Measurements from ENCODE around the gene SPTLC2.
"Not testable (repeated sequence)": the region's sequence is repeated elsewhere in the genome, so short reads cannot be mapped to it uniquely, and the experiment has no call there.

SPTLC2 gene

DNA sequence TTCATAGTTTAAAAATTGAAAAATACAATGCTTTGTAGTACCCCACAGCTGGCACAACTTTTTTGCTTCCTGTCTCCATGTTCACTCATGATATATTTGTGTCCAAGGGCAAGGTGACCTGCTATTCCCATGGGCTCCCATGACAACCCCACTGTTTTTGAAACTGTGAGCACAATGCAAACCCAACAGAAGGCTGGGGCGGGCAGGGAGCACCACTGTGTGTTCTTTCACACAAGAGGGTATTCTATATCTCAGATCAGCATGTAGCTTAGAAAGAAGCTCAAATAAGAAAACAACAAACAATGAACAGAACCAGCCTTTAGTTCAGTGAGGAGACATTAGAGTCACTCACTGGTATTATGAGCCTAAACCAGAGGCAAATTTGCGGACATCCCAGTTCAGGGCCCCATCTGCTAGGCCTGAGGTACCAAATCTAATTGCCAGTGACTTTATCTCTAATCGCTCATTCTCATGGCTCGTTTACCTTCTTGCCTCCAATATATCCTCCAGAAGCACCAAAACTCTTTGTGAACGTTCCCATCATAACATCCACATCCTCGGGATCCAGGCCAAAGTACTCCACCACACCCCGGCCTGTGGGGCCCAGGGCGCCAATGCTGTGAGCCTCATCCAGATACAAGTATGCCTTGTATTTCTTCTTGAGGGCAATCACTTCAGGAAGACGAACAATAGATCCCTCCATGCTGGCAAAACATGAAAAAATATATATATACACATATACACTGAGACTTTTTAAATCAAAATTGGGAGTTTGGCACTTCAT is 61.4 kb downstream of the SPTLC2 start:
- no peak for DNase-seq (ENCODE audit: low read depth in 2 of 3, low spot score in 1 of 3)

DNA sequence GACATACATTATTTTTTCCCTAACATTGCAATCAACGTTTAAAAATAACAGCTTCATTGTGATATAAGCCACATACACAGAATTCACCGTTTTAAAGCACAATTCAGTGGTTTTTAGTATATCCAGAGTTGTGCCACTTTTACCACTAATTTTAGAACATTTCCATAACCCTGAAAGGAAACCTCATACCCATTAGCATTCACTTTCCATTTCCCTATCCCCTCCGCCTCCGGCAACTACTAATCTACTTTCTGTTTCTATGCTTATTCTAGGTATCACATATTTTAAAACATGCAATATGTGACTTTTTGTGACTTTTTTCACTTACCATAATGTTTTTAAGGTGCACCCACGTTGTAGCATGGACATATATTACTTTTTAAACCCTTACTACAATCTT is 62.2 kb downstream of the SPTLC2 start:
- DNase-seq (ENCODE audit: low read depth in 2 of 3, low spot score in 1 of 3) = no peak

DNA sequence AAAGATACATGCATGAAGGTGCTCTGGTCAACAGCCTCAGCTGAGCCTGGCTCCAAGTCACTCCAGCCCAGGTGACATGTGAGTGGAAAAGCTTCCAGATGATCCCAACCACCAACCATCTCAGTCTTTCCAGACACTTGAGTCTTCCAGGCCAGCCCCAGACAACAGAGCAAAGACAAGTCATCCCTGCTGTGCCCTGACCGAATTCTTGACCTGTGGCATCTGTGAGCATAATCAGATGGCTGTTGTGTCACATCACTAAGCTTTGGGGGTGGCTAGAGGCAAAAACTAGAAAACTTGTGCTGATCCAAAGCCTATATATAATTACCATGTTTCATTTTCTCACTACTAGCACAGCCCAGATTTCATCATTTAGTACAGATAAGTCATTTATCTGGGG is 67.0 kb downstream of the SPTLC2 start:
- DNase-seq (ENCODE audit: low read depth in 2 of 3, low spot score in 1 of 3) = no peak

DNA sequence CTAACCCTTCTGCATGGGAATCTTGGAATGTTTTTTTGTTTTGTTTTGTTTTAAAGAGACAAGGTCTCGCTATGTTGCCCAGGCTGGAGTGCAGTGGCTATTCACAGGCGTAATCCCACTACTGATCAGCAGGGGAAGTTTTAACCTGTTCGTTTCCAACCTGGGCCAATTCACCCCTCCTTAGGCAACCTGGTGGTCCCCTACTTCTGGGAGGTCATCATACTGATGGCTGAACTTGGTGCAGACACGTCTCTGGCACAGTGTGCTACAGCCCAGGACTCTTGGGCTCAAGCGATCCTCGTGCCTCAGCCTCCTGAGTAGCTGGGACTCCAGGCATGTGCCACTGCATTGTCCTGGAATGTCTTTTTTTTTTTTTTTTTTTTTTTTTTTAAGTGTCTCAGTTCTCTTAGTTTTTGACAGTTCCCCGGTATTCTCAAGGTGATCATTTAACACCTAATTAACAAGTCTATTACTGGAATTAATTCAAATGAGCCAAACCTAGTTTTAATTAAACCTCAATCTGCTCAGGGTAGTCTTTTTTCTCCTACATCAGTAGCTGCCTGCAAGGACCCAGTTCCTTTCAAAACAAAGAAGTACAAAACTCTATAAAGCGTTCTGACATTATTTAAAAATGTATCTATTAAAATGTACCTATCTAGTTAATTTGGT is 68.8 kb downstream of the SPTLC2 start:
- no peak for DNase-seq (ENCODE audit: low read depth in 2 of 3, low spot score in 1 of 3)

DNA sequence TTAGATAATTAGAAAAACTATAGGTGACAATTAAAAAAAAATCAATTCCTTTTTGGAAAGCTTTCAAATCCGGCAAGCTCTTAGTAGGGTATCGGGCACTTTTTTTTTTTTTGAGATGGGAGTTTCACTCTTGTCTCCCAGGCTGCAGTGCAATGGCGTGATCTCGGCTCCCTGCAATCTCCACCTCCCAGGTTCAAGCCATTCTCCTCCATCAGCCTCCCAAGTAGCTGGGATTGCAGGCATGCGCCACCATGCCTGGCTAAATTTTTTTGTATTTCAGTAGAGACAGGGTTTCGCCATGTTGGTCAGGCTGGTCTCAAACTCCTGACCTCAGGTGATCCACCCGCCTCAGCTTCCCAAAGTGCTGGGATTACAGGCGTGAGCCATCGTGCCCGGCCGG is 71.3 kb downstream of the SPTLC2 start:
- DNase-seq (ENCODE audit: low read depth in 2 of 3, low spot score in 1 of 3) = not testable (repeated sequence)

DNA sequence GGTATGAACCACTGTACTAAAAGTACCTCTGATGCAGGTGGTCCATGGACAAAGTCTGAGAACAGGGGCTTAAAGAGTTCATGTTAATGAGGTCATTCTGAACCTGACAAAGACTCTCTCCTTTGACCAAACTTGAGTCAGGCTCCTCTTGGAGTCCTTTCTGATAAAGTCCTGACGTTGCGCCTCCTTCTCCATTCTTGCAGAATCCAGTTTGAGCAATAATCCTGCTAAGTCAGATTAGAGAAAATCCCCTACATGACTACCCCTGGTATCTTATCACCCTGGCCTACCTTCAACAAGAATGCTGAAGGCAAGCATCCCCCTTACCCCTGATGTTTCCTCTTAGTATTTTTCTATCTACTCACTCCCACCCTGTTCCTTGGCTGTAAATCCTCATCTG is 71.9 kb downstream of the SPTLC2 start:
- DNase-seq (ENCODE audit: low read depth in 2 of 3, low spot score in 1 of 3) = no peak

DNA sequence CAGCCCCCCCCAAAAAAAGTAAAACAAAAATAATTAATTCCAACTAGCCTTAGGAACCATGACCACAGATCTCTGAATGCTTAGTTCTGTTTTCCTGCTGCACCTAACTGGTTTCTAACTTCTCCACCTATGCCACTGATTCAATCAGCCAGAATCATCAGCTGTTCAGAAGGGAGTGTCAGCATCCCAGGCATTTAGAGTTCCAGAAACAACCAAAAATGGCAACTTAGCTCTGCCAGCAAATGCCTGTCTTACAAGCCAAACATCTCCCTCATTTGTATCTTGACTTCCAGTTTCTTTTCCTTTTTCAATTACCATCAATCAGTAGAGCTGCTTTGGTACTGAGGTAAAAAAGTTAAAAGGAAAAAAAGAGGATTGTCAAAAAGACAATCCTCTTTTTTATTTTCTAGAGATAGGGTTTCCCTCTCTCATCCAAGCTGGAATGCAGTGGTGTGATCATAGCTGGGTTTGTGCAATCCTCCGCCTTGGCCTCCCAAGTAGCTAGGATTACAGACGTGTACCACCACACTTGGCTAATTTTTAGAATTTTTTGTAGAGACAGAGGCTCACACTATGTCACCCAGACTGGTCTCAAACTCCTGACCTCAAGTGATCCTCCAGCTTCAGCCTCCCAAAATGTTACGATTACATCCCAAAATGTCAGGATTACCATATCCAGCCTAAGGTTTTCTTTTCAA is 72.7 kb downstream of the SPTLC2 start:
- DNase-seq (ENCODE audit: low read depth in 2 of 3, low spot score in 1 of 3) = no peak

DNA sequence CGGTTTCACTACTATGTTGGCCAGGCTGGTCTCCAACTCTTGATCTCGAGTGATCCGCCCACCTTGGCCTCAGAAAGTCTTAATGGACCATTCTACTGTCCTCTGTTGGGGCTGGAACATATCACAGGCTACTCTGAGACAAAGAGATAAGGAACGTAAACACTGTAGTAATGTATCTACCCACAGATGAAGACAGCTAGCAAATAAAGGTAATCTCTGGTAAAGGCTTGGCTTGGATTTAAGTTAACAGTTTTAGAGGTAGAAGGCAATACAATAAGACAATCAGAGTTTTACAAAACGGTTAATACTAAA is 73.2 kb downstream of the SPTLC2 start:
- DNase-seq (ENCODE audit: low read depth in 2 of 3, low spot score in 1 of 3) = no peak

DNA sequence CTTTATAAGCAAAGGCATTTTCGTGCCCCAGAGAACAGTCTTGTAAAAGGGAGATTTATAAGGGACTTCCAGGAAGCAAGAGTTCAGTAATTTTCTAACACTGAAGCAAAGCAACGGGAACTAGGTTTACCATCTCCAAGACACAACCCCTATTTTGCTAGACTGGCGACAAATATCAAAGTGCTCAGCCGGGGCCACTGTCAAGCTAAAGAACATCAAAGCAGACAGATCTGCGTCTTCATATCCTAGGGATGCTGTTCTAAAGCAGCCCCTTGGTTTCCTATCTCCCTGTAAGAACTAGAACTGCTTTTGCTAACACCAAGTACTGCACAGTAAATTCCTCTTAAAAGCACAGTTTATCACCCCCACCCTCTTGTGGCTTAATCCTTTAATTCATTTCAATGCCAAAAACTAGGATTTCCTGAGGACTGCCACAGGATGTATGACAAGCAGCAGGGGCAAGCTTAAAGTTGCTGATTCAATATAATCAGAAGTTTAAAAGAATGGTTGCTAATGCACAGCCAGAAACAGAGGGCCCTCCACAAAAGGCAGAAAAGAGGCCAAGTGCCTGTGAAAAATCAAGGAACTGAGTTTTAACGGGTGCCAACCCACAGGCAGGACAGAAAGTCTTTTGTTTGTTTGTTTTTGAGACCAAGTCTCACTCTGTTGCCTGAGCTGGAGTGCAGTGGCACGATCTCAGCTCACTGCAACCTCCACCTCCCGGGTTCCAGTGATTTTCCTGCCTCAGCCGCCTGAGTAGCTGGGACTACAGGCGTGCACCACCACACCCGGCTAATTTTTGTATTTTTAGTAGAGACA is 73.8 kb downstream of the SPTLC2 start:
- no peak for DNase-seq (ENCODE audit: low read depth in 2 of 3, low spot score in 1 of 3)

DNA sequence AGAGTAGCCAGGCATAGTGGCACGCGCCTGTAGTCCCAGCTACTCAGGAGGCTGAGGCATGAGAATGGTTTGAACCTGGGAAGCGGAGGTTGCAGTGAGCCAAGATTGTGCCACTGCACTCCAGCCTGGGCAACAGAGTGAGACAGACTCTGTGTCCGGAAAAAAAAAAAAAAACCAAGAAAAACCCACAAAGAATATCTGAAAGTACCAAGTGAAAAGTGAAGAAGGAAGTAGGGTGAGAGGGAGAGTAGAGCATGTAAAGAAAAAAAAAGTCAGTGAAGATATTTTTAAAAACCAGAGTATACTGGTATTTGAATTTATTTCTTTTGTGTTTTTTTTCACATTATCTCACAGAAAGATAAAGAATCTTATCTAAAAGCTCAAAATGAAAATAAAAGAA is 74.5 kb downstream of the SPTLC2 start:
- no peak for DNase-seq (ENCODE audit: low read depth in 2 of 3, low spot score in 1 of 3)

DNA sequence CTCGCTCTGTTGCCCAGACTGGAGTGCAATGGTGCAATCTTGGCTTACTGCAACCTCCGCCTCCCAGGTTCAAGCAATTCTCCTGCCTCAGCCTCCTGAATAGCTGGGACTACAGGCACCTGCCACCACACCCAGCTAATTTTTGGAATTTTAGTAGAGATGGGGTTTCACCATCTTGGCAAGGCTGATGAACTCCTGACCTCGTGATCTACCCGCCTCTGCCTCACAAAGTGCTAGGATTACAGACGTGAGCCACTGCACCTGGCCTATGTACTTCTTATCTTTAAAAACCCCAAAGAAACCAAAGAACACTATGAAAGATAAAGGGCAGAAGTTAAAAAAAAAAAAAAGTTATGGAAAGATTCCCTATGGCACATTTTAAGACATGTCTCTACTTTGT is 79.5 kb downstream of the SPTLC2 start:
- DNase-seq (ENCODE audit: low read depth in 2 of 3, low spot score in 1 of 3) = not testable (repeated sequence)

DNA sequence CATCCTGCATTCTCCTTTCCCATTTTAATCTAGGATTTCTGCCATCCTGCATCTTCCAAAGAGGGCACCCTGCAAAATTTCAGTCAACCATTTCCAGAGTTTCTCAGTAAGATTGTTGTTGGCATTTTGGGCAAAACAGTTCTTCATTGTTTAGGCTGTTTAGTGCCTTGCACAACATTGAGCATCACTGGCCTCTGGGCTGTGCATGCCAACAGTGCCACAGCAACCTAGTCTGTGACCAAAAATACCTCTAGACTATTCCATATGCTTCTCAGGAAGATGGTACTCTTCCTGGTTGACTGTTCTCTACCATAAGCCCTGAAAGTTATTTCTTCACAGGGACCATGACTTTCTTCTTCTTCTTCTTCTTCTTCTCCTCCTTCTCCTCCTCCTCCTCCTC is 85.4 kb downstream of the SPTLC2 start:
- DNase-seq (ENCODE audit: low read depth in 2 of 3, low spot score in 1 of 3) = no peak

DNA sequence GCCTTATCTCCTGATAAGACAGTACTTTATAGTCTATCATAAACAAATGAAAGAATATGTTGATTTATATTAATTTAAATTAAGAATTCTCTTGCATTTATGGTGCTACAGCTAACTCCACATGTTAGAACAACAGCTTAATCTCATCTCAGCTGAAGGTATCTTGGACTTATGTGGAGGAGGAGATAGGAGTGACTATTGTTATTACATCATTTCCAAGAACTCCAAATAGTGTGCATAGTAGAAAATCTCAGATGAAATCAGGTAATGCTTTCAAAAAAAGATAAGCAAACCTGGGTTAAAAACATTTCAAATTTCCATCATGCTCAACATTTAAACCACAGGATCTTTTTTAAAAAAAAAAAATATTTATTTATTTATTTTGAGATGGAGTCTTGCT is 86.5 kb downstream of the SPTLC2 start:
- DNase-seq (ENCODE audit: low read depth in 2 of 3, low spot score in 1 of 3) = no peak

DNA sequence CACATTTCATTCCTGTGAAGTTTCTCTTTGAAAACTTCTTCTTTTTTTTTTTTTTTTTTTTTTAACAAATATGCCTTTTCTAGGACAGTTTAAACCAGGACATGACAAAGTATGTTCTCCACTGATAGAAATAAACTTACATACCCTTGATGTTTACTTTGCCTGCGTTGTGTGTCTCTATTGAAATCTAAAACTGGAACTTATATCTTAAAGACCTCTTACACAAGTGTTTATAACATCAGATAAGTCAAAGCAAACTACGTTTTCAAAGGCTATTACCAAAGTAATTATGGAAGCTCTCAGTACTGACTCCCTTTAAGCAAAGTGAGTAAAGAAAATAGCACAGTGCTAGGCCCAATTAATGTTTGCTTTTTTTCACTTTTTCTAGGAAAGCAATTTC is 87.2 kb downstream of the SPTLC2 start:
- DNase-seq (ENCODE audit: low read depth in 2 of 3, low spot score in 1 of 3) = no peak

DNA sequence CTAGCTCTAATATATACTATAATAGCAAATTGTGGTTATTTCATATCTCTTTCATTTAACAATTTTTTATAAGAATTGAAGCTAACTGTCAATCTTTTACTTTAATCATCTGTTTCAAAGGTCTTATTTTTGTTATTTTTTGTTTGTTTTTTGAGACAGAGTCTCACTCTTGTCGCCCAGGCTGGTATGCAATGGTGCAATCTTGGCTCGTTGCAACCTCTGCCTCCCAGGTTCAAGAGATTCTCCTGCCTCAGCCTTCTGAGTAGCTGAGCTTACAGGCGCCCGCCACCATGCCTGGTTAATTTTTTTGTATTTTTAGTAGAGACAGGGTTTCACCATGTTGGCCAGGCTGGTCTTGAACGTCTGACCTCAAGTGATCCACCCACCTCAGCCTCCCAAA is 87.7 kb downstream of the SPTLC2 start:
- DNase-seq (ENCODE audit: low read depth in 2 of 3, low spot score in 1 of 3) = not testable (repeated sequence)

DNA sequence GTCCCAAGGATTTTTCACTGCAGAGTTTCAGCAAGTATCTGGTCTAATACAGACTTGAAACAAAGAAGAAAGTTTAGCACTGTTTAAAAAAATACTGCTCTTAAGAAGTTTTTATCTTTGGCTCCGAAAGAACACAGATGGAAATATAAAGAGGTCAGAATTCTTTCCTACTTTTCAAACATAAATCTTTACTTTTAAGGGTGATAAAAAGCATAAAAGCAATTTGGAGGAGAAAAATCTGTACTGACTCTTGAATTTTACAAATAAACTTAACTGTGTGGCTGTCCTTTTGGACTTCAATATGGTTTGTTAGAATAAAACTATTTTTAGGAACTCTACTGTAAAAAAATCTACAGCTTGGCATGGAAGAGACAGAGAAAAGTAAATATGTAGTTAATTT is 90.2 kb downstream of the SPTLC2 start:
- DNase-seq (ENCODE audit: low read depth in 2 of 3, low spot score in 1 of 3) = no peak

DNA sequence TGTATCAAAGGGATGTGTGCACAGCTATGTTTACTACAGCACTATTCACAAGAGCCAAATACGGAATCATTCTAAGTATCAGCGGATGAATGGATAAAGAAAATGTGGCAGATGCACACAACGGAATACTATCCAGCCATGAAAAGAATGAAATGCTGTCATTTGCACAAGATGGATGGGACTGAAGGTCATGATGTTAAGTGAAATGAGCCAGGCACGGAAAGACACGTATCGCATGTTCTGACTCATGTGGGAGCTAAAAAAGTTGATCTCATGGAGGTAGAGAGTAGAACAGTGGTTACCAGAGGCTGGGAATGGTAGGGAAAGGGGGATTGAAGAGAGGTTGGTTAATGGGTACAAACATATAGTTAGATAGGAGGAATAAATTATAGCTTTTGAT is 91.9 kb downstream of the SPTLC2 start:
- no peak for DNase-seq (ENCODE audit: low read depth in 2 of 3, low spot score in 1 of 3)

DNA sequence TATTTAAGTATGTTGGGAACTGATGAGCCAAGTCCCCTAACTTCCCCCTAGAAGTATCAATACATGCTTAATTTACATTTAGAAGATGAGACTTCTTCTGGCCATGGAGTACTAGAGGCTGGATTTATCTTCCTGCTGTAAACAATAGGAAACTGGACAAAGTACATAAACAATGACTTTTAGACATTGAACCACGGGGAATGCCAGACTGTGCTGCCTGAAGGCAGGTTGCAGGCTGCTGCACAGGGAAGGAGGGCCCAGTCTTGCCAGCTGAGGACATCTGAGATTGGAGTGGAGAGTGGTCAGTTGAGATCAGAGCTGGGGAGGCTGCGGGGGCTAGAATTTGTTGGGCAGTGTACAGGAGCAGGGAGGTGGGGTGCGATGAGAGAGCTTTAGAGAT is 93.3 kb downstream of the SPTLC2 start:
- no peak for DNase-seq (ENCODE audit: low read depth in 2 of 3, low spot score in 1 of 3)

DNA sequence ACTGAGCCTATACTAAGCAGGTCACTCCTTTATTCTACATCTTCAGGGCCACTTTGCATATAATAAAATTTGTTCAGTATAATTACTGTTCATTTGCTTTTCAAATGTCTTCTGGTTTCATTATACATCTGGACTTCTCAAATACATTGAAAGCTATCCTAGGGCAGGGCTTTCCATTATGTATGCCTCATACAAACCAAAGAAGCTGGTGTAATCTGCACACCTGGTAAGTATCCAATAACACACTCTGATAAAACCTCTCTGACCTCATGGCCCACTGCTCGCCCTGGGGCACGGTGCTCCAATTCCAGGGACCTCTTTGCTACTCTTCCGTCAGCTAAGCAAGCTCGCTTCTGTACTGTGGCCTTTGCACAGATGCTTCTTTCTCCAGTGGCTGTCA is 95.9 kb downstream of the SPTLC2 start:
- no peak for DNase-seq (ENCODE audit: low read depth in 2 of 3, low spot score in 1 of 3)

DNA sequence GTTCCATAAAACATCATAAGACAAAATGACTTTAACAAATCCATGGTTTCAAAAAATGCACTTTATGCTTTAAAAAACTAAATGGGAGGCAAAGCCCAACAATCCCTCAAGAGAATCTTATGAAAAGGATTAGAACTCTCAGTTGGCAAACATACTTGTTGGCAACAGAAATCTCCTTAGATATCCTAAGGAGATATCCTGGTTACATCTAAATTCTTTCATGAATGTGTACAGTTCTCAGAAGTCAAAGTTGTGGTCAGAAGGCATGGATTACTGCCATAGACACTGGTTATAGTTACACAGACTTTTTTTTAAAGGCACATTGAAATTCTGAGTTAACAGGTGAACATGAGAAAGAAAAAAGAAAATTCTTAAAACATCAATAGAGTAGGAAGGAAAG is 100.3 kb downstream of the SPTLC2 start:
- DNase-seq (ENCODE audit: low read depth in 2 of 3, low spot score in 1 of 3) = no peak

DNA sequence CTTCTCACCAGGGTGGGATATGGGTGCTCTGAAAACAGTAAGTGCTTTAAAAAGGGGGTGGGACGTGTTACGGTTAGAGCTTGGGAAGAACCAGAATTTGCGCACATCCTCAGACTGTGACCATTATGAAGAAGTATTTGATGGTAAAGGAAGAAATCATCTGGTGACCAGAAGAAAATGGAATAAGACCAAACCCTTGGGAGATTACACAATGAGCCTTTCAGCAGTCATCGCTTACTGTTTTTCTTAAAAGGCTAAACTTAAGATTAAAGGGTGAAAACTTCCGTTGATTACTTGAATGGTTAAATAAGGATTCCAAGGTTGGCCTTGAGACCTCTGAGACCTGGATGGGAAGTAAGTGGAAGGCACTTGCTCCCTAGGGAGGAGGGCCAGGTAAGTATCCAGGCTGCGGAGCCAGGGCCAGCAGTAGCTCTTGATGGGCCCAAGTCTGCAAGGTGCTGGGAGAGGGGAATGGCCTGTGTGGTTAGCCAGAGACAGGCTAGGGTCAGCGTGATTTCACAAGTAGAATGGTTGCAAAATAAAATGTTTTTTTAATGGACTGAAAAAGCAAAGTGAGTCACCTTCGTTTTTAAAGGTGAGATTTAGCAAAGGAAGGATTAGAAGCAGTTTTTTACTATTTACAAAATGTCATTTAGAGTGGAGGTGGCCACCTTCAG is 104.8 kb downstream of the SPTLC2 start:
- no peak for DNase-seq (ENCODE audit: low read depth in 2 of 3, low spot score in 1 of 3)

All from stimulated activated CD4-positive, alpha-beta T cell treated with anti-CD3 and anti-CD28 coated beads, Interleukin-12 subunit alpha, Interleukin-12 subunit beta, amount 100 ng/mL, for 48 hours (primary cell).